Endothelial cell of umbilical vein (primary cell): Measurements from ENCODE around the gene STYX. TPM values are rescaled to one million over a fixed set of nuclear protein-coding genes. Genes with fewer than 3 reads are reported as not detected.

Experiments used
- BruUV-seq: library from RNA; stranded (reverse); fragments of 400-500 nt; replicated peaks from 2 replicates; lab custom pipeline; 2021; lab: Mats Ljungman, UMichigan
- CTCF ChIA-PET: fragments of 300-600, 350-600 bp; sonication (Branson Sonifier 250); formaldehyde crosslinking; loops from one replicate; lab custom pipeline; 2021; ENCODE audit warnings: antibody characterized with exemption, inconsistent platforms; lab: Charles Lee
- POLR2A ChIA-PET: fragments of 300-600, 350-600 bp; sonication (Branson Sonifier 250); formaldehyde crosslinking; loops from one replicate; lab custom pipeline; 2021; ENCODE audit warnings: antibody characterized with exemption, inconsistent platforms; lab: Charles Lee
- DNase-seq: peaks from one replicate; pipeline ENCODE4 v3.0.0-alpha.2; 2011; ENCODE audit warnings: low read depth, low spot score
- FAIRE-seq: peaks from 2 replicates; lab custom pipeline; 2011; peaks lifted over from hg19 to GRCh38; lab: Jason Lieb, UNC
- H2AFZ ChIP-seq: 2 replicates; pipeline ENCODE4 v1.6.0; 2012; ENCODE audit warnings: low read depth, low read length, control low read depth, inconsistent platforms
- H3K27ac ChIP-seq: 2 replicates; pipeline ENCODE4 v1.5.1; 2011; ENCODE audit warnings: low read depth, mild to moderate bottlenecking, control low read depth, low read length, moderate library complexity; ENCODE audit not compliant: insufficient read depth
- H3K27me3 ChIP-seq, 2 experiments: 2 replicates each; pipeline versions ENCODE4 v1.6.0 to v1.6.1; 2011; ENCODE audit warnings: low read length in 2 of 2, mixed read lengths in 1 of 2; ENCODE audit not compliant: control insufficient read depth in 2 of 2, insufficient read depth in 2 of 2
- H3K36me3 ChIP-seq, 2 experiments: 2 replicates in 1 of 2; 3 replicates in 1 of 2; pipeline ENCODE4 v1.5.1; 2011; ENCODE audit warnings: low read length in 2 of 2, mild to moderate bottlenecking in 1 of 2, moderate library complexity in 1 of 2; ENCODE audit not compliant: control insufficient read depth in 2 of 2, insufficient read depth in 2 of 2; ENCODE audit errors: extremely low read depth in 1 of 2
- H3K4me1 ChIP-seq: 3 replicates; pipeline ENCODE4 v1.5.1; 2011; ENCODE audit warnings: mild to moderate bottlenecking, low read length; ENCODE audit not compliant: control insufficient read depth, insufficient read depth; ENCODE audit errors: extremely low read depth
- H3K4me2 ChIP-seq: 2 replicates; pipeline ENCODE4 v1.6.1; 2011; ENCODE audit warnings: low read length, control low read depth, mixed read lengths; ENCODE audit not compliant: insufficient read depth
- H3K4me3 ChIP-seq, 3 experiments: fragments of 200-600 bp in 1 of 3; sonication (generic), shearing (Covaris generic) in 1 of 3; replicated peaks in 1 of 3; 2 replicates each; pipeline ENCODE4 v1.5.1; 2011 to 2016; ENCODE audit warnings: control low read depth in 3 of 3, low read length in 3 of 3, mild to moderate bottlenecking in 2 of 3, inconsistent platforms in 1 of 3, low read depth in 1 of 3, moderate library complexity in 1 of 3; ENCODE audit not compliant: insufficient read depth in 1 of 3
- H3K79me2 ChIP-seq: 2 replicates; pipeline ENCODE4 v1.6.0; 2012; ENCODE audit warnings: low read length, inconsistent platforms; ENCODE audit not compliant: control insufficient read depth, insufficient read depth
- H3K9ac ChIP-seq: replicated peaks from 2 replicates; pipeline ENCODE3; 2011; ENCODE audit warnings: low read length, control low read depth; ENCODE audit not compliant: insufficient read depth; ENCODE audit errors: extremely low read depth
- H3K9me1 ChIP-seq: replicated peaks from 3 replicates; pipeline ENCODE4 v1.6.0; 2011; ENCODE audit warnings: mild to moderate bottlenecking, low read length; ENCODE audit not compliant: control insufficient read depth, insufficient read depth; ENCODE audit errors: extremely low read depth
- H3K9me3 ChIP-seq: replicated peaks from 2 replicates; pipeline ENCODE4 v1.5.1; 2012; ENCODE audit warnings: low read length, inconsistent platforms; ENCODE audit not compliant: control insufficient read depth, insufficient read depth
- H4K20me1 ChIP-seq: replicated peaks from 2 replicates; pipeline ENCODE3; 2011; ENCODE audit warnings: mild to moderate bottlenecking, low read length; ENCODE audit not compliant: control insufficient read depth, insufficient read depth; ENCODE audit errors: extremely low read depth
- CTCF ChIP-seq, 2 donors: IDR thresholded peaks; 1 replicate in 1 of 2; 2 replicates in 1 of 2; pipeline ENCODE4 v1.5.1; 2011; ENCODE audit warnings: low read length in 2 of 2, mild to moderate bottlenecking in 2 of 2, moderate library complexity in 2 of 2, control low read depth in 1 of 2, inconsistent platforms in 1 of 2, low read depth in 1 of 2; ENCODE audit not compliant: insufficient read depth in 1 of 2; ENCODE audit errors: extremely low read depth in 1 of 2
- EZH2 ChIP-seq: IDR thresholded peaks from 2 replicates; pipeline ENCODE4 v1.6.1; 2012; ENCODE audit warnings: borderline replicate concordance, low read depth, mild to moderate bottlenecking, moderate library complexity, low read length, inconsistent platforms; ENCODE audit not compliant: severe bottlenecking
- GATA2 ChIP-seq: IDR thresholded peaks from 2 replicates; pipeline ENCODE4 v1.7.0; 2011; ENCODE audit warnings: low read depth, mild to moderate bottlenecking, moderate library complexity, mixed read lengths, low read length; ENCODE audit not compliant: insufficient read length, insufficient read depth
- JUN ChIP-seq: IDR thresholded peaks from 2 replicates; pipeline ENCODE4 v1.6.1; 2011; ENCODE audit warnings: borderline replicate concordance, low read depth; ENCODE audit not compliant: insufficient read length, insufficient read depth
- MAX ChIP-seq: IDR thresholded peaks from 2 replicates; pipeline ENCODE4 v1.6.1; 2011; ENCODE audit not compliant: insufficient read depth, insufficient read length
- POLR2AphosphoS5 ChIP-seq: IDR thresholded peaks from 2 replicates; pipeline ENCODE4 v1.6.1; 2012; ENCODE audit warnings: low read depth, mild to moderate bottlenecking, control low read depth, low read length, moderate library complexity; ENCODE audit not compliant: insufficient read depth
- dilution Hi-C: fragments of 300-500 bp; cut with MboI; formaldehyde crosslinking; loops from one replicate; pipeline ENCODE4 v1.15.0; 2019; ENCODE audit warnings: low sequenced_read_pairs; ENCODE audit not compliant: extremely low pct_ligation_motif_present
- intact Hi-C: fragments of 100-400 bp; cut with micrococcal nuclease; formaldehyde crosslinking; loops from one replicate; pipeline ENCODE4 v1.10.0; 2022
- polyA plus RNA-seq, 4 experiments: library from polyadenylated mRNA; depleted of rRNA in 3 of 4; stranded (reverse) in 3 of 4; unstranded in 1 of 4; fragments of >200 nt; gene quantifications; 2 replicates each; pipeline versions ENCODE4 v1.2.1 to v1.2.3, GENCODE V29; 2011 to 2012; ENCODE audit warnings: missing spikeins in 1 of 4
- total RNA-seq: library from RNA; stranded (reverse); gene quantifications from 2 replicates; pipeline ENCODE4 v1.2.3, GENCODE V29; 2021

STYX gene
- total and polyA plus RNA-seq, 2 donors (not counting 3 experiments of a cell fraction or from before 2014, with no cell fraction given) = 6.2 to 21.3 TPM

GRCh38 chr14:52780893-52781292 is 50.9 kb downstream of the STYX start:
- DNase-seq (peak; percentile 72), FAIRE-seq (no peak)
- intact Hi-C loops (no loop called here), dilution Hi-C loops (no loop called here)
- H3K9me1 ChIP-seq = no peaks in the 10 kb centered on the region
- no peak overlapping the region for H2AFZ ChIP-seq
- no peak overlapping the region for H3K4me3 ChIP-seq
- peaks cover 5 to 25% of the 10 kb centered on the region in 2 experiments for H3K36me3 ChIP-seq
- H3K79me2 ChIP-seq = peaks cover 12% of the 10 kb centered on the region
- peak overlapping the region; percentile 58 for H3K4me2 ChIP-seq
- no TSS peak for BruUV-seq
- TF ChIP-seq CTCF (IDR thresholded peaks at IDR 0.05; ENCODE audit: extremely low read depth in 1 of 2, insufficient read depth in 1 of 2, low read depth in 1 of 2, low read length in 2 of 2) = no peak
- no peak for TF ChIP-seq POLR2AphosphoS5
- no peak for TF ChIP-seq MAX
- no peak for TF ChIP-seq GATA2
- no peak for TF ChIP-seq EZH2
- TF ChIP-seq JUN = no peak
- peaks cover 20% of the 10 kb centered on the region for H3K4me1 ChIP-seq
- CTCF ChIA-PET = interaction anchor here (1.0 to 1.8 kb wide), 3 partner anchors 9 to 180 kb away, joined by 3 to 6 read pairs (median 4); no protein-coding TSS in a partner anchor
- no peak overlapping the region for H3K9ac ChIP-seq
- POLR2A ChIA-PET = no interaction called here
- no peaks in the 10 kb centered on the region for H4K20me1 ChIP-seq
- no peaks in the 10 kb centered on the region for H3K9me3 ChIP-seq
- peak overlapping the region; percentile 3 for H3K27ac ChIP-seq
- no peaks in the 10 kb centered on the region for H3K27me3 ChIP-seq
